HepG2 (cell line): ENCODE measurements around the gene EYA2. TPM values are rescaled to one million over a fixed set of nuclear protein-coding genes. Genes with fewer than 3 reads are reported as not detected.

Experiments used
- DPF2 ChIP-seq: sonication (generic); formaldehyde crosslinking; IDR thresholded peaks from 2 replicates; pipeline ENCODE4 v1.4.0; 2020; ENCODE audit warnings: mild to moderate bottlenecking, low read depth, missing genetic modification reagents, borderline replicate concordance
- NR0B2 ChIP-seq: sonication (generic); formaldehyde crosslinking; IDR thresholded peaks from 2 replicates; pipeline ENCODE4 v1.4.0; 2020; ENCODE audit warnings: mild to moderate bottlenecking, missing genetic modification reagents
- PPARG ChIP-seq: conservative IDR thresholded peaks from 2 replicates; pipeline ENCODE4 v1.6.1; 2016; ENCODE audit warnings: missing biosample characterization, missing genetic modification reagents
- TBX2 ChIP-seq: sonication (generic); formaldehyde crosslinking; IDR thresholded peaks from 2 replicates; pipeline ENCODE4 v1.5.0; 2020; ENCODE audit warnings: missing genetic modification reagents, mild to moderate bottlenecking, borderline replicate concordance
- TFAP4 ChIP-seq: sonication (generic); IDR thresholded peaks from 2 replicates; pipeline ENCODE4 v1.6.1; 2016; ENCODE audit warnings: low read depth, borderline replicate concordance
- ZBTB34 ChIP-seq: sonication (generic); formaldehyde crosslinking; IDR thresholded peaks from 2 replicates; pipeline ENCODE4 v1.8.0; 2022; ENCODE audit warnings: mild to moderate bottlenecking, missing genetic modification reagents
- ZMYM2 ChIP-seq: sonication (generic); formaldehyde crosslinking; IDR thresholded peaks from 2 replicates; pipeline ENCODE4 v1.8.0; 2022; ENCODE audit warnings: mild to moderate bottlenecking, missing genetic modification reagents
- ZNF318 ChIP-seq: sonication (generic); formaldehyde crosslinking; IDR thresholded peaks from 2 replicates; pipeline ENCODE4 v1.4.0; 2020; ENCODE audit warnings: mild to moderate bottlenecking, missing genetic modification reagents
- ZNF607 ChIP-seq: sonication (generic); formaldehyde crosslinking; IDR thresholded peaks from 2 replicates; pipeline ENCODE4 v1.5.1; 2020; ENCODE audit warnings: missing genetic modification reagents, mild to moderate bottlenecking, borderline replicate concordance
- ZNF740 ChIP-seq: sonication (generic); formaldehyde crosslinking; IDR thresholded peaks from 2 replicates; pipeline ENCODE4 v1.4.0; 2020; ENCODE audit warnings: missing genetic modification reagents
- ZSCAN5A ChIP-seq: sonication (generic); formaldehyde crosslinking; IDR thresholded peaks from 2 replicates; pipeline ENCODE4 v1.8.0; 2022; ENCODE audit warnings: mild to moderate bottlenecking, missing genetic modification reagents, borderline replicate concordance
- polyA plus RNA-seq, 8 experiments: library from polyadenylated mRNA; depleted of rRNA in 3 of 8; stranded (reverse) in 7 of 8; unstranded in 1 of 8; fragments of >200 nt; fragmentation: Illumina TruSeq in 4 of 8; extraction: Trizol in 4 of 8; gene quantifications; 2 replicates each; pipeline versions ENCODE4 v1.2.1 to v1.2.3, GENCODE V29; 2011 to 2016; ENCODE audit warnings: low read depth in 4 of 8, missing spikeins in 1 of 8, mixed read lengths in 1 of 8; ENCODE audit not compliant: insufficient read depth in 1 of 8
- total RNA-seq, 5 experiments: library from RNA; depleted of rRNA; stranded (reverse); fragments of >200 nt; fragmentation: Illumina TruSeq; extraction: Trizol; gene quantifications; 2 replicates each; pipeline ENCODE4 v1.2.3, GENCODE V29; 2016; ENCODE audit warnings: low read depth in 1 of 5

EYA2 gene
- total and polyA plus RNA-seq, 2 of the 13 experiments (the other 11 are each of a cell fraction or from before 2014, with no cell fraction given): not detected

GRCh38 chr20:47233333-47234188 lies 338.9 kb downstream of the EYA2 start (continued):
- TF ChIP-seq ZSCAN5A (CRISPR knock-in tag): no peak; the same call in 1 of the 2 replicates
- TF ChIP-seq NR0B2 (CRISPR knock-in tag): no peak
- TF ChIP-seq ZMYM2 (CRISPR knock-in tag): peak; percentile 96
- TF ChIP-seq PPARG (CRISPR knock-in tag): peak; percentile 94
- TF ChIP-seq ZNF318 (CRISPR knock-in tag): no peak
- peak; percentile 83; the same call in 1 of the 2 replicates for TF ChIP-seq TFAP4
- peak; percentile 94 for TF ChIP-seq TBX2 (CRISPR knock-in tag)
- TF ChIP-seq ZNF607 (CRISPR knock-in tag): peak; percentile 83; the same call in 1 of the 2 replicates
- TF ChIP-seq ZNF740 (CRISPR knock-in tag): no peak
- peak; percentile 58; the same call in 1 of the 2 replicates for TF ChIP-seq ZBTB34 (CRISPR knock-in tag)
- TF ChIP-seq DPF2 (CRISPR knock-in tag): peak; percentile 85
